Measurements from ENCODE around the gene RNF169. TPM values are rescaled to one million over a fixed set of nuclear protein-coding genes. Genes with fewer than 3 reads are reported as not detected.

Gene RNF169
- total RNA-seq, 1 donor, result 32.6 TPM

- H3K9me3 ChIP-seq (ENCODE audit: low read depth, low read length), result no peaks in the 10 kb centered on the region
- H3K36me3 ChIP-seq (ENCODE audit: insufficient read depth, low read length), result no peaks in the 10 kb centered on the region
- no peak overlapping the region for H3K4me2 ChIP-seq (ENCODE audit: insufficient read depth, low read length)
- TF ChIP-seq CTCF (IDR thresholded peaks at IDR 0.05; ENCODE audit: extremely low read depth, low read depth, low read length), result no peak
- H3K27me3 ChIP-seq (ENCODE audit: insufficient read depth, low read length), result no peaks in the 10 kb centered on the region
- peaks cover 19% of the 10 kb centered on the region for H3K4me1 ChIP-seq (ENCODE audit: insufficient read depth, low read length)
- H3K79me2 ChIP-seq (ENCODE audit: insufficient read depth, low read length), result peaks cover 8% of the 10 kb centered on the region
- no peak overlapping the region for H3K4me3 ChIP-seq (ENCODE audit: insufficient read depth, low read length)
- H4K20me1 ChIP-seq (ENCODE audit: insufficient read depth, low read length), result no peaks in the 10 kb centered on the region
- H3K27ac ChIP-seq (ENCODE audit: low read depth, low read length), result no peak overlapping the region
- DNase-seq (ENCODE audit: insufficient read length, low spot score, missing footprints), result no peak
- H2AFZ ChIP-seq (ENCODE audit: low read length), result no peak overlapping the region
Measured at GRCh38 chr11:74816664-74817063, 68.0 kb downstream of the RNF169 start.

GRCh38 chr11:74818283-74818946 lies 69.8 kb downstream of the RNF169 start:
- Histone ChIP-seq H3K27me3 (ENCODE audit: insufficient read depth, low read length) (no peaks in the 10 kb centered on the region), H4K20me1 (ENCODE audit: insufficient read depth, low read length) (no peaks in the 10 kb centered on the region), H3K4me2 (ENCODE audit: insufficient read depth, low read length) (no peak overlapping the region), H3K27ac (ENCODE audit: low read depth, low read length) (no peak overlapping the region), H3K4me1 (ENCODE audit: insufficient read depth, low read length) (peaks cover 28% of the 10 kb centered on the region), H2AFZ (ENCODE audit: low read length) (no peak overlapping the region), H3K9me3 (ENCODE audit: low read depth, low read length) (no peaks in the 10 kb centered on the region), H3K36me3 (ENCODE audit: insufficient read depth, low read length) (no peaks in the 10 kb centered on the region), H3K79me2 (ENCODE audit: insufficient read depth, low read length) (peaks cover 10% of the 10 kb centered on the region), H3K4me3 (ENCODE audit: insufficient read depth, low read length) (no peak overlapping the region)
- TF ChIP-seq CTCF (IDR thresholded peaks at IDR 0.05; ENCODE audit: extremely low read depth, low read depth, low read length), result no peak
- DNase-seq (ENCODE audit: insufficient read length, low spot score, missing footprints), result no peak

GRCh38 chr11:74819400-74819799 lies 70.8 kb downstream of the RNF169 start:
- H3K4me2 ChIP-seq (ENCODE audit: insufficient read depth, low read length), result no peak overlapping the region
- H3K79me2 ChIP-seq (ENCODE audit: insufficient read depth, low read length), result peaks cover 15% of the 10 kb centered on the region
- H3K4me1 ChIP-seq (ENCODE audit: insufficient read depth, low read length), result peaks cover 28% of the 10 kb centered on the region
- H4K20me1 ChIP-seq (ENCODE audit: insufficient read depth, low read length), result no peaks in the 10 kb centered on the region
- no peak overlapping the region for H3K4me3 ChIP-seq (ENCODE audit: insufficient read depth, low read length)
- TF ChIP-seq CTCF (IDR thresholded peaks at IDR 0.05; ENCODE audit: extremely low read depth, low read depth, low read length), result no peak
- H3K9me3 ChIP-seq (ENCODE audit: low read depth, low read length), result no peaks in the 10 kb centered on the region
- no peaks in the 10 kb centered on the region for H3K27me3 ChIP-seq (ENCODE audit: insufficient read depth, low read length)
- peak overlapping the region; percentile 59 for H3K27ac ChIP-seq (ENCODE audit: low read depth, low read length)
- H3K36me3 ChIP-seq (ENCODE audit: insufficient read depth, low read length), result no peaks in the 10 kb centered on the region
- DNase-seq (ENCODE audit: insufficient read length, low spot score, missing footprints), result no peak
- no peak overlapping the region for H2AFZ ChIP-seq (ENCODE audit: low read length)

GRCh38 chr11:74820763-74821162 lies 72.1 kb downstream of the RNF169 start:
- Histone ChIP-seq H3K4me2 (ENCODE audit: insufficient read depth, low read length) (no peak overlapping the region), H3K4me3 (ENCODE audit: insufficient read depth, low read length) (no peak overlapping the region), H4K20me1 (ENCODE audit: insufficient read depth, low read length) (no peaks in the 10 kb centered on the region), H3K36me3 (ENCODE audit: insufficient read depth, low read length) (no peaks in the 10 kb centered on the region), H2AFZ (ENCODE audit: low read length) (no peak overlapping the region), H3K27ac (ENCODE audit: low read depth, low read length) (peak overlapping the region; percentile 59), H3K27me3 (ENCODE audit: insufficient read depth, low read length) (no peaks in the 10 kb centered on the region), H3K79me2 (ENCODE audit: insufficient read depth, low read length) (peaks cover 20% of the 10 kb centered on the region), H3K4me1 (ENCODE audit: insufficient read depth, low read length) (peaks cover 28% of the 10 kb centered on the region), H3K9me3 (ENCODE audit: low read depth, low read length) (no peaks in the 10 kb centered on the region)
- DNase-seq (ENCODE audit: insufficient read length, low spot score, missing footprints), result peak; percentile 41
- no peak for TF ChIP-seq CTCF (IDR thresholded peaks at IDR 0.05; ENCODE audit: extremely low read depth, low read depth, low read length)

All from osteoblast (primary cell).